Measurements from ENCODE around the gene ZNF708.
"Not testable (repeated sequence)": the region's sequence is repeated elsewhere in the genome, so short reads cannot be mapped to it uniquely, and the experiment has no call there.

DNA sequence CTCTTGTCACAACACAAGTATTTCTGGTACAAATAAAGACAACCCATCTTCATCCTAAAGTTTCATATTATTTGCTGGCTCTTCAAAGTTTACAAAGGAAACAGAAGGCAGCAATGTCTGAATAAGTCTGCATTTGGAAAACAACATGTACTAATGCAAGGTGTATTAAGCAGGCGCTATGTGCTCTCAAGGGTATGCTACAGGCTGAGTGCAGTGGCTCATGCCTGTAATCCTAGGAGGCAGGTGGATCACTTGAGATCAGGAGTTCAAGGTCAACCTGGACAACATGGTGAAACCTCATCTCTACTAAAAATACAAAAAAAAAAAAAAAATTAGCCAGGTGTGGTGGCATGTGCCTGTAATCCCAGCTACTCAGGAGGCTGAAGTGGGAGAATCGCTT is 16.4 kb downstream of the ZNF708 start:
- not testable (repeated sequence) for TF ChIP-seq POLR2AphosphoS5 (IDR thresholded peaks at IDR 0.05; ENCODE audit: low read depth, low read length); EZH2 (IDR thresholded peaks at IDR 0.05; ENCODE audit: low read depth, low read length, severe bottlenecking); CTCF (IDR thresholded peaks at IDR 0.05; ENCODE audit: control extremely low read depth in 1 of 3, insufficient read depth in 1 of 3, low read depth in 1 of 3, low read length in 3 of 3); NRF1 (IDR thresholded peaks at IDR 0.05; ENCODE audit: low read depth, low read length); JUN (IDR thresholded peaks at IDR 0.05; ENCODE audit: low read depth, low read length); MAFK (IDR thresholded peaks at IDR 0.05; ENCODE audit: low read depth, low read length); GABPA (IDR thresholded peaks at IDR 0.05; ENCODE audit: borderline replicate concordance, insufficient read depth, low read length); RFX5 (IDR thresholded peaks at IDR 0.05; ENCODE audit: borderline replicate concordance, low read depth, low read length); GTF2F1 (IDR thresholded peaks at IDR 0.05; ENCODE audit: borderline replicate concordance, low read depth, low read length); SP1 (IDR thresholded peaks at IDR 0.05; ENCODE audit: low read depth, low read length); POLR2A (IDR thresholded peaks at IDR 0.05; ENCODE audit: control extremely low read depth in 1 of 2, low read depth in 2 of 2, low read length in 2 of 2); MAX (IDR thresholded peaks at IDR 0.05)
